H1 (cell line): ENCODE measurements around the gene FNDC10. TPM values are rescaled to one million over a fixed set of nuclear protein-coding genes. Genes with fewer than 3 reads are reported as not detected.

ENCODE experiments used
- BACH1 ChIP-seq: IDR thresholded peaks from 2 replicates; pipeline ENCODE4 v1.6.1; 2012; ENCODE audit warnings: low read length, improper control_type of control experiment
- HDAC2 ChIP-seq, 2 experiments: fragments of 300-600 bp in 1 of 2; sonication (generic) in 1 of 2; IDR thresholded peaks; 2 replicates each; pipeline ENCODE4 v1.6.1; 2011 to 2012; ENCODE audit warnings: low read depth in 2 of 2, low read length in 2 of 2, mild to moderate bottlenecking in 2 of 2, moderate library complexity in 2 of 2, borderline replicate concordance in 1 of 2, inconsistent platforms in 1 of 2
- MAFK ChIP-seq: IDR thresholded peaks from 2 replicates; pipeline ENCODE4 v1.6.1; 2012; ENCODE audit warnings: low read depth, mild to moderate bottlenecking, improper control_type of control experiment, low read length
- NRF1 ChIP-seq: IDR thresholded peaks from 2 replicates; pipeline ENCODE4 v1.6.1; 2011; ENCODE audit warnings: mild to moderate bottlenecking, low read depth, low read length, improper control_type of control experiment
- POLR2AphosphoS5 ChIP-seq: IDR thresholded peaks from 2 replicates; pipeline ENCODE4 v1.6.1; 2011; ENCODE audit warnings: low read depth, low read length
- polyA plus RNA-seq, 7 experiments: library from polyadenylated mRNA; depleted of rRNA in 3 of 7; stranded (reverse) in 5 of 7; unstranded in 2 of 7; fragments of >200 nt in 5 of 7; fragments of 200-250 nt in 2 of 7; gene quantifications; 1 replicate in 5 of 7; 2 replicates in 1 of 7; 4 replicates in 1 of 7; pipeline versions ENCODE4 v1.2.1 to v1.2.3, GENCODE V29; 2011 to 2013; ENCODE audit warnings: missing spikeins in 2 of 7, mixed read lengths in 2 of 7
- total RNA-seq: library from RNA; stranded (reverse); fragmentation: NEBNext Ultra II Directional; extraction: Animal tissue kit (Norgen Biotek cat#: 25700); gene quantifications from 2 replicates; pipeline ENCODE4 v1.2.1, GENCODE V29; 2021

Gene FNDC10
- total and polyA plus RNA-seq, 2 of the 8 experiments (the other 6 are each of a cell fraction or from before 2014, with no cell fraction given) = 19.0 to 21.8 TPM

GRCh38 chr1:1618396-1619068, 18.6 kb upstream of the FNDC10 start (continued):
- TF ChIP-seq HDAC2 (IDR thresholded peaks at IDR 0.05; ENCODE audit: borderline replicate concordance in 1 of 2, low read depth in 2 of 2, low read length in 2 of 2) = no peak
- TF ChIP-seq POLR2AphosphoS5 = no peak
- no peak for TF ChIP-seq BACH1
- TF ChIP-seq NRF1 = no peak
- TF ChIP-seq MAFK = no peak
